Measurements from ENCODE around the gene GALNT5. TPM values are rescaled to one million over a fixed set of nuclear protein-coding genes. Genes with fewer than 3 reads are reported as not detected.
"Not testable (repeated sequence)": the region's sequence is repeated elsewhere in the genome, so short reads cannot be mapped to it uniquely, and the experiment has no call there.

The GALNT5 gene
- total RNA-seq = not detected

GRCh38 chr2:157257312-157258252, at the start of gene GALNT5:
Gene GALNT5 (plus strand): TSS chr2:157257705. CDS start chr2:157258083, 378 bp downstream.
- H3K27me3 Mint-ChIP-seq = peaks cover 32% of the 10 kb centered on the region
- no peaks in the 10 kb centered on the region for H3K9me3 Mint-ChIP-seq
- H3K36me3 Mint-ChIP-seq = no peaks in the 10 kb centered on the region
- H3K4me3 Mint-ChIP-seq = no peak within 1 kb of the TSS
- no peak for DNase-seq
- H3K4me1 Mint-ChIP-seq = peaks cover 29% of the 10 kb centered on the region
- H3K27ac Mint-ChIP-seq = peak within 1 kb of the TSS; percentile 38

GRCh38 chr2:157216286-157216965, 41.1 kb upstream of the GALNT5 start:
- Mint-ChIP-seq H3K4me3 (no peak overlapping the region), H3K36me3 (no peaks in the 10 kb centered on the region), H3K4me1 (no peaks in the 10 kb centered on the region), H3K27me3 (peaks cover 13% of the 10 kb centered on the region), H3K27ac (no peak overlapping the region), H3K9me3 (no peaks in the 10 kb centered on the region)
- DNase-seq = no peak

GRCh38 chr2:157217409-157217808, 40.1 kb upstream of the GALNT5 start:
- no peak overlapping the region for H3K4me3 Mint-ChIP-seq

GRCh38 chr2:157218911-157219310, 38.6 kb upstream of the GALNT5 start:
- DNase-seq = no peak
- Mint-ChIP-seq H3K27me3 (peaks cover 12% of the 10 kb centered on the region), H3K9me3 (no peaks in the 10 kb centered on the region), H3K27ac (no peak overlapping the region), H3K36me3 (no peaks in the 10 kb centered on the region), H3K4me3 (no peak overlapping the region), H3K4me1 (no peaks in the 10 kb centered on the region)

More at GRCh38 chr2:157217409-157217808, 40.1 kb upstream of the GALNT5 start:
- DNase-seq = no peak
- peaks cover 14% of the 10 kb centered on the region for H3K27me3 Mint-ChIP-seq
- H3K9me3 Mint-ChIP-seq = no peaks in the 10 kb centered on the region
- H3K4me1 Mint-ChIP-seq = no peaks in the 10 kb centered on the region
- no peaks in the 10 kb centered on the region for H3K36me3 Mint-ChIP-seq
- H3K27ac Mint-ChIP-seq = no peak overlapping the region

- no peaks in the 10 kb centered on the region for H3K36me3 Mint-ChIP-seq
- H3K27me3 Mint-ChIP-seq = peaks cover 15% of the 10 kb centered on the region
- H3K27ac Mint-ChIP-seq = no peak overlapping the region
- H3K4me1 Mint-ChIP-seq = no peaks in the 10 kb centered on the region
- H3K9me3 Mint-ChIP-seq = no peaks in the 10 kb centered on the region
- DNase-seq = no peak
- no peak overlapping the region for H3K4me3 Mint-ChIP-seq
Observed at GRCh38 chr2:157220502-157220901, 37.0 kb upstream of the GALNT5 start.

- Mint-ChIP-seq H3K9me3 (no peaks in the 10 kb centered on the region), H3K4me3 (no peak overlapping the region), H3K4me1 (no peaks in the 10 kb centered on the region), H3K27ac (no peak overlapping the region), H3K27me3 (peaks cover 15% of the 10 kb centered on the region), H3K36me3 (no peaks in the 10 kb centered on the region)
- DNase-seq = no peak
Observed at GRCh38 chr2:157221394-157221988, 36.0 kb upstream of the GALNT5 start.

- Mint-ChIP-seq H3K27ac (no peak overlapping the region), H3K4me3 (no peak overlapping the region)
Observed at GRCh38 chr2:157223624-157224205, 33.8 kb upstream of the GALNT5 start.

GRCh38 chr2:157224448-157224847, 33.1 kb upstream of the GALNT5 start:
- H3K27me3 Mint-ChIP-seq = peaks cover 18% of the 10 kb centered on the region
- not testable (repeated sequence) for H3K36me3 Mint-ChIP-seq, DNase-seq, H3K9me3 Mint-ChIP-seq, H3K4me1 Mint-ChIP-seq, H3K27ac Mint-ChIP-seq, H3K4me3 Mint-ChIP-seq

More at GRCh38 chr2:157223624-157224205, 33.8 kb upstream of the GALNT5 start:
- Mint-ChIP-seq H3K4me1 (no peaks in the 10 kb centered on the region), H3K9me3 (no peaks in the 10 kb centered on the region), H3K36me3 (no peaks in the 10 kb centered on the region), H3K27me3 (peaks cover 11% of the 10 kb centered on the region)
- no peak for DNase-seq

GRCh38 chr2:157227592-157227991, 29.9 kb upstream of the GALNT5 start:
- Mint-ChIP-seq H3K4me3 (no peak overlapping the region), H3K36me3 (no peaks in the 10 kb centered on the region), H3K4me1 (no peaks in the 10 kb centered on the region), H3K27ac (no peak overlapping the region), H3K27me3 (peaks cover 19% of the 10 kb centered on the region), H3K9me3 (no peaks in the 10 kb centered on the region)
- DNase-seq = no peak

- no peak for DNase-seq
- Mint-ChIP-seq H3K27ac (no peak overlapping the region), H3K36me3 (no peaks in the 10 kb centered on the region), H3K9me3 (no peaks in the 10 kb centered on the region), H3K4me1 (no peaks in the 10 kb centered on the region), H3K27me3 (peaks cover 23% of the 10 kb centered on the region), H3K4me3 (no peak overlapping the region)
Observed at GRCh38 chr2:157228946-157229345, 28.6 kb upstream of the GALNT5 start.

GRCh38 chr2:157229572-157229971, 27.9 kb upstream of the GALNT5 start:
- H3K27me3 Mint-ChIP-seq = peaks cover 22% of the 10 kb centered on the region
- no peak for DNase-seq
- no peaks in the 10 kb centered on the region for H3K36me3 Mint-ChIP-seq
- no peaks in the 10 kb centered on the region for H3K9me3 Mint-ChIP-seq
- no peak overlapping the region for H3K4me3 Mint-ChIP-seq
- no peak overlapping the region for H3K27ac Mint-ChIP-seq
- no peaks in the 10 kb centered on the region for H3K4me1 Mint-ChIP-seq

GRCh38 chr2:157231476-157231875, 26.0 kb upstream of the GALNT5 start:
- Mint-ChIP-seq H3K9me3 (no peaks in the 10 kb centered on the region), H3K27ac (no peak overlapping the region), H3K4me1 (no peaks in the 10 kb centered on the region), H3K27me3 (peaks cover 20% of the 10 kb centered on the region), H3K4me3 (no peak overlapping the region), H3K36me3 (no peaks in the 10 kb centered on the region)
- no peak for DNase-seq

- H3K27ac Mint-ChIP-seq = no peak overlapping the region
- no peaks in the 10 kb centered on the region for H3K4me1 Mint-ChIP-seq
- H3K9me3 Mint-ChIP-seq = no peaks in the 10 kb centered on the region
- H3K36me3 Mint-ChIP-seq = no peaks in the 10 kb centered on the region
- H3K4me3 Mint-ChIP-seq = no peak overlapping the region
- DNase-seq = no peak
- H3K27me3 Mint-ChIP-seq = peaks cover 20% of the 10 kb centered on the region
Observed at GRCh38 chr2:157233506-157233905, 24.0 kb upstream of the GALNT5 start.

- H3K4me1 Mint-ChIP-seq = no peaks in the 10 kb centered on the region
- no peaks in the 10 kb centered on the region for H3K9me3 Mint-ChIP-seq
- H3K27ac Mint-ChIP-seq = no peak overlapping the region
- peaks cover 9% of the 10 kb centered on the region for H3K27me3 Mint-ChIP-seq
- no peak overlapping the region for H3K4me3 Mint-ChIP-seq
- no peaks in the 10 kb centered on the region for H3K36me3 Mint-ChIP-seq
- no peak for DNase-seq
Observed at GRCh38 chr2:157236404-157236803, 21.1 kb upstream of the GALNT5 start.

GRCh38 chr2:157238296-157238695, 19.2 kb upstream of the GALNT5 start:
- Mint-ChIP-seq H3K4me3 (no peak overlapping the region), H3K27ac (no peak overlapping the region), H3K9me3 (no peaks in the 10 kb centered on the region)

More at GRCh38 chr2:157238296-157238695, 19.2 kb upstream of the GALNT5 start:
- H3K4me1 Mint-ChIP-seq = no peaks in the 10 kb centered on the region
- peaks cover 5% of the 10 kb centered on the region for H3K27me3 Mint-ChIP-seq
- no peak for DNase-seq
- no peaks in the 10 kb centered on the region for H3K36me3 Mint-ChIP-seq
